ENCODE results near the gene CCNJL. TPM values are rescaled to one million over a fixed set of nuclear protein-coding genes. Genes with fewer than 3 reads are reported as not detected.

The CCNJL gene
- total RNA-seq, 1 experiment from 2014 or later, result 33.9 TPM

GRCh38 chr5:160290751-160291150, 21.6 kb downstream of the CCNJL start:
- BruUV-seq (replicated peaks), result no TSS peak
- TF ChIP-seq CTCF (conservative IDR thresholded peaks at IDR 0.05) (no peak), EZH2 (IDR thresholded peaks at IDR 0.05; ENCODE audit: low read depth) (no peak)
- Histone ChIP-seq H3K27me3 (ENCODE audit: insufficient read depth, low read depth) (no peaks in the 10 kb centered on the region), H3K4me2 (no peak overlapping the region), H3K4me3 (no peak overlapping the region), H3K36me3 (ENCODE audit: low read depth) (no peaks in the 10 kb centered on the region), H3K9me2 (ENCODE audit: insufficient read depth) (no peaks in the 10 kb centered on the region), H3F3A (ENCODE audit: insufficient read depth, low read depth) (peaks cover 11% of the 10 kb centered on the region), H2AFZ (no peak overlapping the region), H3K79me2 (ENCODE audit: low read depth) (no peaks in the 10 kb centered on the region; the same call in 1 of the 2 replicates), H3K27ac (no peak overlapping the region), H3K4me1 (replicated peaks; ENCODE audit: insufficient read depth) (peaks cover 28% of the 10 kb centered on the region), H3K9me3 (ENCODE audit: insufficient read depth, low read depth) (no peaks in the 10 kb centered on the region), H4K20me1 (ENCODE audit: insufficient read depth) (peaks cover 5% of the 10 kb centered on the region; the same call in 1 of the 2 replicates)
- DNase-seq, result no peak
- intact Hi-C loops (cut with micrococcal nuclease; ENCODE audit: unreplicated experiment), result no loop called here
- ChIA-PET POLR2A (ENCODE audit: unreplicated experiment) (no interaction called here), CTCF (interaction anchor here (0.6 kb wide), 1 partner anchor 109 kb away, joined by 9 read pairs; no protein-coding TSS in a partner anchor)

- POLR2A ChIA-PET (ENCODE audit: unreplicated experiment), result interaction anchor here (1.0 kb wide), 1 partner anchor 23 kb away, joined by 7 read pairs; no protein-coding TSS in a partner anchor
- CTCF ChIA-PET, result interaction anchor here (0.6 kb wide), 1 partner anchor 45 kb away, joined by 7 read pairs; no protein-coding TSS in a partner anchor
- Histone ChIP-seq H3F3A (ENCODE audit: insufficient read depth, low read depth) (peaks cover 9% of the 10 kb centered on the region), H3K27ac (no peak overlapping the region), H2AFZ (no peak overlapping the region), H3K9me3 (ENCODE audit: insufficient read depth, low read depth) (no peaks in the 10 kb centered on the region), H3K27me3 (ENCODE audit: insufficient read depth, low read depth) (no peaks in the 10 kb centered on the region), H3K4me3 (no peak overlapping the region), H3K36me3 (ENCODE audit: low read depth) (no peaks in the 10 kb centered on the region), H3K4me2 (no peak overlapping the region), H3K4me1 (replicated peaks; ENCODE audit: insufficient read depth) (peaks cover 28% of the 10 kb centered on the region), H4K20me1 (ENCODE audit: insufficient read depth) (0 out of 2 replicates have a peak, but pooled peaks cover 5% of the 10 kb centered on the region), H3K9me2 (ENCODE audit: insufficient read depth) (no peaks in the 10 kb centered on the region), H3K79me2 (ENCODE audit: low read depth) (no peaks in the 10 kb centered on the region; the same call in 1 of the 2 replicates)
- intact Hi-C loops (cut with micrococcal nuclease; ENCODE audit: unreplicated experiment), result loop anchor here (1.0 to 5.0 kb wide), 4 partner anchors 23 to 172 kb away; partner anchors contain the start of genes CCNJL and PWWP2A
- DNase-seq, result peak in 1 of 2 experiments; percentile 83
- no TSS peak for BruUV-seq (replicated peaks)
- TF ChIP-seq CTCF (conservative IDR thresholded peaks at IDR 0.05), result no peak
- TF ChIP-seq EZH2 (IDR thresholded peaks at IDR 0.05; ENCODE audit: low read depth), result no peak
Measured at GRCh38 chr5:160289721-160290120, 22.6 kb downstream of the CCNJL start.

GRCh38 chr5:160289356-160289651, 23.1 kb downstream of the CCNJL start:
- Histone ChIP-seq H2AFZ (no peak overlapping the region), H3K36me3 (ENCODE audit: low read depth) (no peaks in the 10 kb centered on the region), H3K4me3 (no peak overlapping the region), H3K4me2 (no peak overlapping the region), H3K9me3 (ENCODE audit: insufficient read depth, low read depth) (no peaks in the 10 kb centered on the region), H3K27me3 (ENCODE audit: insufficient read depth, low read depth) (no peaks in the 10 kb centered on the region), H4K20me1 (ENCODE audit: insufficient read depth) (0 out of 2 replicates have a peak, but pooled peaks cover 5% of the 10 kb centered on the region), H3K27ac (no peak overlapping the region), H3K9me2 (ENCODE audit: insufficient read depth) (no peaks in the 10 kb centered on the region), H3K4me1 (replicated peaks; ENCODE audit: insufficient read depth) (peaks cover 28% of the 10 kb centered on the region), H3K79me2 (ENCODE audit: low read depth) (no peaks in the 10 kb centered on the region; the same call in 1 of the 2 replicates), H3F3A (ENCODE audit: insufficient read depth, low read depth) (peaks cover 7% of the 10 kb centered on the region)
- BruUV-seq (replicated peaks), result no TSS peak
- DNase-seq, result no peak
- intact Hi-C loops (cut with micrococcal nuclease; ENCODE audit: unreplicated experiment), result loop anchor here (1.0 to 5.0 kb wide), 4 partner anchors 23 to 172 kb away; partner anchors contain the start of genes CCNJL and PWWP2A
- ChIA-PET CTCF (no interaction called here), POLR2A (ENCODE audit: unreplicated experiment) (interaction anchor here (1.0 kb wide), 1 partner anchor 24 kb away, joined by 7 read pairs; no protein-coding TSS in a partner anchor)
- TF ChIP-seq CTCF (conservative IDR thresholded peaks at IDR 0.05) (no peak), EZH2 (IDR thresholded peaks at IDR 0.05; ENCODE audit: low read depth) (no peak)

All from PC-9 (cell line).